B cell (primary cell): ENCODE results near the gene CRACR2A.

Experiments
- EZH2 ChIP-seq: IDR thresholded peaks from 2 replicates; pipeline ENCODE4 v1.6.1; 2012; ENCODE audit warnings: borderline replicate concordance, low read depth, mild to moderate bottlenecking, moderate library complexity, low read length; ENCODE audit not compliant: insufficient read depth, poor library complexity, severe bottlenecking
- TF ChIP-seq, protein P1 (sequence below): fragments of 200-600 bp; IDR thresholded peaks from one replicate; pipeline ENCODE4 v1.8.0; 2022; ENCODE audit warnings: antibody characterized with exemption, mild to moderate bottlenecking

DNA sequence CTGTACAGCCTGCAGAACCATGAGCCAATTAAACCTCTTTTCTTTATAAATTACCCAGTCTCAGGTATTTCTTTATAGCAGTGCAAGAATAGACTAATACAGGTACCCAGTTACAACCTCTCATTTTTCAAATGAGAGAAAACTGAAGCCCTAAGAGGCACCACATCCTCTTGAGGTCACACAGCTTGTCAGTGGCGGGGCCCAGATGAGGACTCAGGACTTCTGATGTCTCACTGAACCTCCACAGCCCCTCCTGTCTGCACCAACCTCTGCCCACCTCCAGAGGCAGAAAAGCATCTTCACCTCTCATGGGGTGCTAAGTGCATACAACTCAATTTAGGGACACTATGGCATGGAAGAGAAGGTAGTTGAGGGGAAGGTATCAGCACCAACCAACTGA lies 120.7 kb downstream of the CRACR2A start:
- TF ChIP-seq EZH2, result no peak
- TF ChIP-seq, protein P1, sequence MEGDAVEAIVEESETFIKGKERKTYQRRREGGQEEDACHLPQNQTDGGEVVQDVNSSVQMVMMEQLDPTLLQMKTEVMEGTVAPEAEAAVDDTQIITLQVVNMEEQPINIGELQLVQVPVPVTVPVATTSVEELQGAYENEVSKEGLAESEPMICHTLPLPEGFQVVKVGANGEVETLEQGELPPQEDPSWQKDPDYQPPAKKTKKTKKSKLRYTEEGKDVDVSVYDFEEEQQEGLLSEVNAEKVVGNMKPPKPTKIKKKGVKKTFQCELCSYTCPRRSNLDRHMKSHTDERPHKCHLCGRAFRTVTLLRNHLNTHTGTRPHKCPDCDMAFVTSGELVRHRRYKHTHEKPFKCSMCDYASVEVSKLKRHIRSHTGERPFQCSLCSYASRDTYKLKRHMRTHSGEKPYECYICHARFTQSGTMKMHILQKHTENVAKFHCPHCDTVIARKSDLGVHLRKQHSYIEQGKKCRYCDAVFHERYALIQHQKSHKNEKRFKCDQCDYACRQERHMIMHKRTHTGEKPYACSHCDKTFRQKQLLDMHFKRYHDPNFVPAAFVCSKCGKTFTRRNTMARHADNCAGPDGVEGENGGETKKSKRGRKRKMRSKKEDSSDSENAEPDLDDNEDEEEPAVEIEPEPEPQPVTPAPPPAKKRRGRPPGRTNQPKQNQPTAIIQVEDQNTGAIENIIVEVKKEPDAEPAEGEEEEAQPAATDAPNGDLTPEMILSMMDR, result no peak
